CD4-positive, alpha-beta T cell treated with Interleukin-21 for 1 hour (primary cell): ENCODE data around the gene B3GALT4.
A peak's percentile ranks its signal among the peaks of the same experiment; 100 is the strongest.

ENCODE experiments used
- DNase-seq: peaks from one replicate; pipeline ENCODE4 v3.0.0-alpha.2; 2020

B3GALT4 gene

DNA sequence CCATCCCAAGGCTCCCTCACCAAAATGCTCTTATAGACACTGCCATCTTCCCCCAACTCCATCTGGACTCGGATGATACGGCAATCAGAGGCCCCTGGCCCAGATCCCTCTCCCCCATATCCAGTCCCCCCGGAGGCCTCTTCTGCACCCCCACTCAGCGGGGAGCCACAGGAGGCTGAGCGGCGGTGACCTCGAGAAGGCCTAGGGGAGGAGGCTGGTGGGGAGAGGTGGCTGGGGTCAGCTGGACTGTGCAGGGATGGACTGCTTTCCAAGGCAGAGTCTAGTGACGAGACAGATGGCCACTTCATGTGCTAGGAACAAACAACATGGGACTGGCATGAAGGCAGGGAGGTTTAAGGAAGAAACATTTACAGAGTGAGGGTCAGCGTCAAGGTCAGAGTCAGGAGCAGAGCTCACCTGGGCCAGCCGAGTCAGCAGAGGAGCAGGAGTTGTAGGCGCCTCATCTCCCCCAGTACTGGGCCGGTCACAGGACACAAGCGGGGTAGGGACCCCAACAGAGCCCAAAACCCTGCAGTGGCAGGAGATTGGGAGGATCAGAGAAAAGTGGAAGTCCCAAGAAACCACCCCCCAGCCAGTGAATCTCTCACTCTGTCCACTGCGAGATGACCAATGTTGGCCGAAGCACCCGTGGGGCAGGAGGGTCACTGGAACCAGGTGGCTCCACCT, 16.2 kb downstream of the B3GALT4 start:
- no peak for DNase-seq

DNA sequence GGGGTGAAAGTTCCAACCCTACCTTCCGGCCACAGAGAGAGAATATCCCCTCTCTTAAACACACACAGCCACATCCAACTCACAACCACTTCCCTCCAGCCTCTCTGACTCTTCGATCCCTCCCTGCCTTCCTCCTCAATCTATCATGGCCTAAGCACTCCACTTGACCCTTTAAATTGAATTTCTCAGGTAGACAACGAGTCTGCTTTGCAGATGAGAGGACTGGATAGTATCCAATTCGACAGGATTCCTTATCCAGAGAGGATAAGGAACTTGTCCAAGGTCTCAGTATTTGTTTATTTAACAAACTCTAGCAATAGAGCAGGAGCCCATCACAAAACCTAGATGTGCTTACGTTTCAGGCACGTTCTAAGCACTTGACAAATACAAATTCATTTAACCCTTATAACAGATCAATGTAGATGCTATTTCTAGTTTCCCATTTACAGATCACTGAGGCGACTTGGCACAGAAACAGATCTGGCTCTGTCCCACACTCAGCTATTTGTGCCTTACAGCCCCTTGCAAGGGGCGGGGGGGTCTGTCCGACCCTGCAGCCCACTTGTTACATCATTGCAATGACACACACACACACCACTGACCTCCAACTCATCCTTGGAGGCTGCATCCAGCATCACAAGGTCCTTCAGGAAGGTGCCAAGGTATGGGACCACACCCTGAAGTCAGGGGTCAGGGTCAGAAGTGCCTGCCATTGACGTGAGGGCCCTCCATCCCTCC, 17.3 kb downstream of the B3GALT4 start:
- no peak for DNase-seq

DNA sequence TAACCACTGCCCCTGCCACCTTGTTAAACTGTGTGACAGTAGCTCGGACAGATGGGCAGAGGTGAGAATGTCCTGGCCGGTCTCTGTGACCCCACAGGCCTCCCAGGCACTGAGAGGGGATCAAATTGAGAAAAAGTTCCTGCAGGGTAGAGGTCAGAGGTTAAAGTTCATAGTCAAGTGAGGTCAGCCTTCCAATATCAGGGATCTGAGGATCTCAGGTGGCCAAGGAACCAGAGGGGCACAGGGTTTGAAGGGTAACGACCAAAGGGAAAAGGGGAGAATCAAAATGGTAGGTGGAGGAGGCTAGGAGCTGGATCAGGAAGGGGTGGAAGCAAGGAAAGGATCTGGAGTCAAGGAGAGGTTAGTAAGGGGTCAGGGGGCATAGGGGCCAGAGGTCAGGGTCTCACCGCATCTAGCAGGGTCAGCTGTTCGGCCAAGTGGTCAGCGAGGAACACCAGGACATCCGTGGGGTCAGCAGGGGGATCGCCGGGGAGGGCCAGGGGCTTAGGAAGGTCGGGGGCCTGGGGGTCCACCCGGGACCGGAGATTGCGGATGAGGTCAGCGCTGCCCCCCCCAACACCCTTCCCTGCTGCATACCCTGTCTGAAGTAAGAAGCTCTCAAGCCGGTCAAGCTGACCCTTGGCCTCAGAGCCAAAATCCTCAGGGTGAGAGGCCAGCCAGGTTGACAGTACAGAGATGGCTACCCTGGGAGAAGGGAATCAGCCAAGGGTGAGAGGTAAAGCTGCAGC, 18.9 kb downstream of the B3GALT4 start:
- DNase-seq, result no peak

DNA sequence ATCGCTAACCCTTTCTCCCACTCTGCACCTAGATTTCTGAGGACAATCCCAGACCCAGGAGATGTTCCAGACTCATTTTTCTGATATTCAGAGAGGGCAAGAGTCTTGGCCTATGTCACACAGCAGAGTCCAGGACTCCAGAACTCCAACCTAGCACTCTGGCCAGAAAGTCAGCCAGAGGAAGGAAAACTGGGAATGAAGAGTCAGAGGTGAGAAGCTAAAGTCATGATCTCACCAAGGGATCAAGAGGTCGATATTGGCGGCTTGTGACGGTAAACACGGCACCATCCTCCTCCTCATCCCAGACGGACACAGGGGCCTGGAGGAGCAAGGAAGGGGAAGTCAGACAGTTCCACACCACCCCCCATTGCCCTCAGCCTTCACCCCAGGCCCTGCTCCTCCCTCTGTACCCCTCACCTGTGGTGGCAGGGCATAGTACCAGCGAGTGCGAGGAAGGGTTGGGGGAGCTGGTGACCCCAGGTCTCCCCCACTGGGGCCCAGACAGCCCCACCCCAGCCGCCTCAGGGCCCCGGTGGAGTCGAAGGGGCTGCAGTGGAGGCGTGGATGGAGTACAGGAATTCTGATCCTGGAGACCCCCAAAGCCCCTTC, 20.0 kb downstream of the B3GALT4 start:
- DNase-seq, result no peak

DNA sequence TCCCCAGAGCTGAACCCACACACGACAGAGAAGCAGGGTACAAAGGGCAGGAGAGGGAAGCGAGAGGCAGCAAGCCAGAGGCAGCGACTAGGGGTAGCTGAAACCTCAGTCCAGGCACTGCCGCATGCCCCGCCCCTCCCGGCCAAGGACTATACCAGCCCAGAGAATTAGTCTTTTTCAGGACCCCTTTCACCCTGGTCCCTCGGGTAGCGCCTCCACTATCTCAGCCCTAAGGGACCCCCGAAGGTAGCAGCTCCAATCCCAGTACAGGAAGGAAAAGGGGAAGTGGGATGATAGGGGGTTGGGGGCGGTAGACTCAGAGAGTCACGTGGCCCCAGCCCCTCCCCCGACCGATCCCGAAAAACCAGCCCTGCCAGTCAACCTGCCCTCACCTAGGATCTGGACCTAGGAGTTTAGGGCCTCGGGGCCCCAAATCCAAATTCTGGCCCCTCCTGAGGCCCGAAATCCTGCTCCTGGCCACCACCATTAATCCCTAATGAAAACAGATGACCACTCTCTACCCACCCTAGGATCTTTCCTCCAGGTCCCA, 20.6 kb downstream of the B3GALT4 start:
- no peak for DNase-seq

DNA sequence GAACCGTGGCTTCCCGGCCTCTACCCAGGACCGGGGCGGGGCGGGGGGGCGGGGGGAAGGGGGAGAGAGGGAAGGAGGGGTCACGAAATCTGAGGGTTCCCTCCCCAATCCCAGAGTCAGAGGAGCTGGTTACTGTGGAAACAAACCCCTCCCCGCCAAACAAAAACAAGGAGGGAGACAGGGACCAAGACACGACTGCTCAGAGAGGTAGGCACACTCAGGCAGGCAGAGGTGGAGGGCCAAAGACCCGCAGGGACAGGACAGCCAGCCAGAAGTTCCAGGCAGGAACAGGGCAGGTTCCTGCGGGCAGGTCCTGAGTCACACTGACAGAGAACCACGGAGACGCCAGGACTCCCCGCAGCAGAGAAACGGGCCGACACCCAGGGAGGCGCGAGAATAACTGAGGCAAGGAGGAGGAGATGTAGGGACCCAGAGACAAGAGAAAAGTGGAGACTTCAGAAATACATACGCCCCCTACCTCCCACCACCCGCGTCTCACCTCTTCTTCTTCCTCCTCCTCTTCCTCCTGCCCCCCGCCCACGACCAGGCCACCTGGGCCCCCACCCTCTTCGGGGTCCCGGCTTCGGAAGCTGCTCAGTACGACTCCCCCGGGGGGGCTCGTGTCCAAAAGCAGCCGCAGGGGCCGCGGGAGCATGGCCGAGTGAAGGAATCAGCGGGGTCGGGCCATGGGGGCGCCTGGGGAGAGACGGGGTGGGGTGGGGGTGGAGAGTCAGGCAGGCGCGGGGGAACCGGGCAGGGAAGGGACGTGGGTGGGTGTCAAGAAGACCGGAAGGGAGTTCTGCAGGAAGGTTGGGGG, 21.2 kb downstream of the B3GALT4 start:
- DNase-seq, result peak; percentile 87

DNA sequence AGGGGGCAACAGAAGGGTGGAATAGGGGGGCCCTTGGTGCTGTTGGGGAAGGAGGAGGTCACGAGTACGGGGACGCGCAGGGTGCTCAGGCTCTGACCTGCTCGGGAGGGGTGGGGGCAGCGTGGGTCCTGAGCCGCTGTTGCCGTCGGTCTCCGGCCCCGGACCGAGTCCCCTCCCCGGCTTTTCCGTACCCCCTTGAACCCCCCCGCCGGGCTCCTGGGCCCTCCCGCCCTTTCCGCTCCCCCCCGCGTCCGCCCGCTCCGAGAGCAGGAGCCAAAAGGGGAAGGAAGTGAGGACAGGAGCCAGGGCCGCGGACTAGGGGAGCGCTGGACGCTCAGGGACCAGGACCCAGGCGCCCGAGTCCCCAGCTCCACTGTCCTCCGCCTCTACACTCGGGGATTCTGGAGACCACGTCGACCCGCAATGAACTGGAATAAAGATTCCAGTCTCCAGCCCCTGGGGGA, 21.9 kb downstream of the B3GALT4 start, which contains the start of gene RGL2:
RGL2 (minus strand) TSS at position 170 of the 464 bp plus-strand sequence. CDS start 332 bp downstream, outside the sequence.
- DNase-seq, result peak; percentile 74

DNA sequence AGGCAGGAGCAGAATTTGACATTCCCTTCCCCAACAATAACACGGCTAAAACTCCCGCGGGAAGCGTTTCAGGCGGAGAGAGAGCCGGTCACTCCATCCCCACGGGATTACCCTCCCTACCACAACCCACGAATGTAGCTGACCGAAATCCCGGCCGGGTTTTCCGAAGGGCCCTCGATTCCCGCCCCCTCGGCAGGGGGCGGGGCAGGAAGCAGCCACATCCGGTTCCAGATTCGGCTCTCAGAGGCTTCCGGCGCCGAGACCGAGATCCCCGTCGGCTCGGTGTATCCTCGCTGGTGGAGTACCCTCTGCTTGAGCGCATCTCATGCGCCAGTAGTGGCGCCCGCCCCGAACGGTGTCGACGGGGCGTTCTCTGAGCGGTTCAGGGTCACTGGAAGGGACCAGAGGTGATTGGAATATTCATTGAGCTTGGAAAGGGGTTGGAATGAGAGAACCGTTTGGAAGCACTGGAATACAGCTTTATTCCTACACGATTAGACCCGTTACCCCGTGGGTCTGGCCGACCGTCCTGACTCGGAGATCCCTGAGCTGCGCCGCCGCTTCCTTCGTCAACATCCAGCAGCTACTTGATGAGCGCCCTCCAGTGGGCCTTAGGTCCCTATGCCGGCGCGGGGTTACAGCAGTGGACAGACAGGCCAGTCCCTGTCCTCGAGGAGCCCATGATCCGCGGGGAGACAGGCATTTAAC, 22.5 kb downstream of the B3GALT4 start:
- peak; percentile 95 for DNase-seq

DNA sequence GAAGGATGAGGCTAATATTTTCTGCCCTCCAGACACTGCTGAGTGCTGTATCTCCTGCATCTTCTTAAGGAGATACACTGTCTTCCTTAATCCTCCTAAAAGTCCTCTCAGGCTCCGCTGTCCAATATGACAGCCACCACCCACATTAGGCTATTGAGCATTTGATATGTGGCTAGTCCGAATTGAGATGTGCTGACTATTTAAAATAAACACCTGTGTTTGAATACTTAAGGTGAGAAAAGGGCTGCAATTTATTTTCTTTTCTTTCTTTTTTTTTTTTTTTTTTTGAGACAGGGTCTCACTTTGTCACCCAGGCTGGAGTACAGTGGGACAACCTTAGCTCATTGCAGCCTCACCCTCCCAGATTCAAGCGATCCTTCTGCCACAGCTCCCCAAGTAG, 25.0 kb downstream of the B3GALT4 start:
- DNase-seq, result no peak

DNA sequence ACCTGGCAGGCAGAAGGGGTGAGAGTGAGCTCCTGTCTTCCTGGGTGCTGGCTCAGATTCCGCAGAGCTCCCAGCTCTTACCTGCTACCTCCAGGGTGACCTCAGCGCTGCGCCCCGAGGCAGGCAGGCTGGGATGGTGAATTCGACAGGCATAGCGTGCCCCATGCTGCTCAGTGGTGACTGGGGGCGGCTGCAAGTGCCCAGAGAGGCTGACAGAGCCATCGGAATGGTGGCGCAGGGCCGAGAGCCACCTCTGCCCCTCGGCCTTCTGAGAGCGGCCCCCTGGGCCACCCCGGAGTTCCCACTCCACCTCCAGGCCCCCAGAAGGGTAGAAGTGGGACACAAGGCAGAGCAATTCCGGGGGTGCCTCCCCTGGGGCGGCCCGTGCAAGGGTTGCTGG, 27.3 kb downstream of the B3GALT4 start:
- DNase-seq, result no peak

DNA sequence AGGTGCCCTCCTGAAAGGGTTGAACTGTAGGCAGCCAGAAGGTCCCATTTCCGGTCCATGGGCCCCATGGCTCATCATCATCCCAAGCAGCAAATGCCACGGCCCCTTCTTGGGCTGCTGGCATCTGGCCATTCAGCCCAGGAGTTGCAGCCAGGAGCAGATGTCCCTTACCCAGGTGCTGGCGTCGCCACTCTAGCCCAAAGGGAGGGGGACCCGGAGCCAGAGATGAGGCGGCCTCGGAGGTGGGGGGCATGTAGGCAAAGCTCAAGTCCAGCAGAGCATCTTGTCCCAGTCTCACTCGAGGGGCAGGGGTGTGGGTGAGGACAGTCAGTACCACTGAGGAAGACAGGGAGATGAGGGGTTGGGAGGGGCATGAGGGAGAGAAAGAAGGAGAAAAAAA, 28.1 kb downstream of the B3GALT4 start:
- no peak for DNase-seq

DNA sequence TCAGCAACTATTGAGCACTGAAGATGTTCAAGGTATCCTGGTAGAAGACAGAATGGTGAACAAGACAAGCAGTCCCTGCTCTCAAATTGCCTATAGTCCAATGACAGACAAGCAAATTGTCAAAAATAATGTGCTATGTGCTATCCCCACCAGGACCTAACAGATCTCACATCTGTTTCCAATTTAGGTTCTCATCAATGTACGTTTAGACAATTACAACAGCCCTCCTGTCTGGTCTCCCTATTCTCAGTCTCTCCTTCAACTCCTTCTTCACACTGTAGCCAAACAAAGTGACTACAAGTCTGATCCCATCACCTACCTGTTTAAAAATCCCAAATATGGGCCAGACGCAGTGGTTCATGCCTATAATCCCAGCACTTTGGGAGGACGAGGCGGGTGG, 29.4 kb downstream of the B3GALT4 start:
- DNase-seq, result no peak

DNA sequence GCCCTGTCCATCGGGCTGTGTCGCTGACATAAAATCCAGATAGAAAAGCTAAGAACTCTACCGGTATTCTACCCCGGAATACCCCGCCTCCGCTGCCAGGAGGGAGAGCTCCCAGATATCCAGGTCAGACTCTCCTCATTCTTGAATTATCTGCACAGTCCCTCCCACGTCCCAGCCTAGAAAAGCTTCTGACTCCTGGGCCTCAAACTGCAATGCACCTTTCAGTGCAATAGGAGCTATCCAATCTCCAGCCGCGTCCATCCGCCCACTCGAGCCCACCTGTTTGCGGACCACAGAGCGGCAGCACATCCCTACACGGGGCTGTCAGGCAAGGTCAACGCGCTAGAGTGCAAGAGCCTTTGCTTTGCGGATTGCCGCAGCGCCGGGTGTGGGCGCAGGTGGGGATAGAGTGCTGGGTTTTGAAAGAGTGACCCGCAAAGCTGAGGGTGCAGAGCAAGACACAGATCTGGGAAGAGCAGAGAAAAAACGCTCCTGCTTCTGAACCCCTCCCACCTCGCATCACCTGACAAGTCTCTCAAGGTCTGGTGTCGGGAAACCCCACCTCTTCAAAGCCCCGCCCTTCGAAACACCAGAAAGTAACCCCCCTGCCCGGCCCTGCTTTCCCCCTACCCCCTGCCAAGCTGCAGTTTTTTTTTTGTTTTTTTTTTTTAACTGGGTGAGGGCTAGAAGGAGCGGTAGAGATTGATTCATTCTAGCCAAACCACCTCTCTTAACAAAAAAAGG, 35.6 kb downstream of the B3GALT4 start:
- peak; percentile 95 for DNase-seq

DNA sequence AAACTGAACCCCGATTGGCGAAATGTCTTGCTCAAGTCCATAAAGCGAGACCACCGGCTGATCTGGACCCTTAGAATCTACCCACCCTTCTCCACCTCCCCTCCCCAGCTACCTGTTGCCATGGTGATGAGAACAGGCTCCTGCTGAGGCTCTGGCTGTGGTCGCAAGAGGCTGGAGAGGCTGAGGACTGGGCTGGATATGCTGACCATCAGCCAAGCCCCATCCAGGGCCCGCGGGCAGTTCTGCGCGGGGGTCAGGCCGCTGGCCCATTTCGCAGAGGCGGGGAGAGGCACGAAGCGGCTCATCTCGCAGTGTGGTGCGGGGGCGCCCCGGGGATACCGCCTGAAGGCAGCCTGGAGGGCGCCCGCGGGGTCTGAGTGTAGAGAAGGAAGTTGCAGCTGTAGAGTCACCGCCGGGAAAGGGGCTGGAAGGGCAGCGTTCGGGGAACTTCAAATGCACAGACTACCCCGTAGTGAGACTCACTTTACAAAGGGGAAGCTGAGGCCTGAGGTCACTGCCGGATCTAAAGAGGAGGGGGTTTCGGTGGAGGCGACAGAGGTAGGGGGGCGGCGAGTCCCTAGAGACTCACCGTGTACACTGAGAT, 36.3 kb downstream of the B3GALT4 start:
- peak; percentile 44 for DNase-seq

DNA sequence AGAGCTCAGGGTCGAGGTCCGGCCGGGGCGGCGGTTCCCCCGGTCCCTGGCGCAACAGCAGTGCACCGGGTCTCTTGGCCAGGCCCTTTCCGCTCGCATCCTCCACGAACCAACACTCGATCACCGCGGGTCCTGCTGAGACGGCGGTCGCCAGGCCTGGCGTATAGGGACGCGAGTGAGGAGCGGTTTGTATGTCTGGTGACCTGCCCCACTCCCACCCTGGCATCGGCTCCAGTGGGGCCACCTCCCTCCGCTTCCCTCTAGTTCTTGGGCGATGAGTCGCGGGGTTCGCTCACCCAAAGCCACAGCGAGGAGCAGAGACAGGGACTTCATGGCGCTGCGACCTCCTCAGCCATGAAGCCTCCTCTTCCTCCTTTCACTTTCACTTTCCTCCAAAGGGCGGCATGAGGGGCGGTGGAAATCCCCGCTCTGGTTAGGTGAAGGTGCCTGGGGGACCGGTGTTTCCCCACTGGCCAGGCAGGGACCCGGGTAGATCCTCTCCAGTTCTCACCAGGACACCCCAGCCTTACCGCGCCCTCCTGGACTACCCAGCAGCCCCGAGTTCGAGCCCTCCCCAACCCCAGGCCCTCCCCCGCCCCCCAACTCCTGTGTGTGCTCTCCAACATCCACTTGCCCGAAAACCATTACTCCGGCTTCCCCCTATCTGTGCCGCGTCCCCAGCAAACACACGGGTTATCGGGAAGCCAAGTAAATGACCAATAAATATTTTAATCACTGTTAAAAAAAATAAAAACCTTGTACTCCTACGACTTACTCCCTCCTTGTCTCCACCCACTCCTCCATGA, 37.0 kb downstream of the B3GALT4 start, which contains the start of gene TAPBP:
TAPBP (minus strand) TSS at position 370 of the 806 bp plus-strand sequence; CDS start at position 333, 37 bp downstream.
- DNase-seq, result peak; percentile 95

DNA sequence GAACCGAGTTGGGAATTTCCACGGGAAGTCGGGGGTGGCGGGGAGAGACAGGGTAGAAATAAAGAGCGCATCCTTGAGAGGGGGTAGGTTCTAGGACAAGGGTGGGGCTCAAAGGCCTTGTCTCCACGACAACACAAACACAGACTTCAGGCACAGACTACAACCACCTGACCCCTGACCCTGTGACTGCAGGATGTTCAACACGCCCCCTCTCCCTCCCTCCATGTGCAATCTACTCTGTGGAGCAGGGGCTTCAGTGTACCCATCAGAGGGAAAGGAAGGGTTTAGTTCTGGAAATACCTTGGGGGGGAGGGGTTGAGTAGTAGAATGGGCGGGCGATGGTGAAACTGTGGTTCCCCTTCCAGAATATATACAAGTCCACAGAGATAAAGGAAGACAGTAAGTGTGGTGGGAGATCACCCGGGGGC, 37.6 kb downstream of the B3GALT4 start:
- peak; percentile 92 for DNase-seq

DNA sequence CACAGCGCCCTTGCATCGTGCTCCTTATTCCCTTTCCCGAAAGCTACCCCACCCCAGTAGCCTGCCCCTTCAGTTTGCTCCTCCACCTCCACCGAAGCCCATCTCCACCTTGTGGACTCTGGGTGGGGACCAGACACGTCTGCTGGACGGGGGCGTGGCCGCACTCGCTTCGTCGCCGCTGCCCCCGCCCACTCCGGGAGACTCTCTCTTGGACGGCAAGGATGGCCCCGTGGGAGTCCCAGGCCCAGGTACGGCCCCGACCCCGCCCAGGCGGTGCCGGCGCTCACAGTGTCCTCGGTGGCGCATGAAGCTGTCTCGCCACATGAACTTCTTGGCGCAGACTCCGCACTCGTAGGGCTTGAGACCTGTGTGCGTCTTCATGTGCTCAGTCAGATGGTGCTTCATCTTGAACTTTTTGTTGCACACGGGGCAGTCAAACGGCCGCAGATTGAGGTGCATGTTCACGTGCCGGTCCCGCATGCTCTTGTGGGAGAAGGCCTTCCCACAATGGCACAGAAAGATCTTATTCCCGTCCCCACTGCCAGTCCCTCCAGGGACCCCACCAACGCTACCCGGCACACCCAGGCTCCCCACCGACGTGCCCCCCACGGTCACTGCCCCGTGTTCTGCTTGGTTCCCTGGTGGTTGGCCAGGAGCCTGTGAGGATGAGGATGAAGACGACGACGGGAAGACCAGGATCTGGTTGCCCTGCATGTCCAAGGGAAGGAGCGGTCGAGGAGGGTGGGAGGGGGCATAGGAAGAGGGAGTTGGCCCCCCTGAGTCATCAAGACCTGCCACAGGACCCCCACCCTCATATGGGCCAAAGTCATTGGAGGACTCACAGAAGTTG, 38.2 kb downstream of the B3GALT4 start:
- DNase-seq, result no peak
